HEK293T (cell line): ENCODE data around the gene STK39.

Experiments used
- BHLHE40 ChIP-seq: fragments of 450-650 bp; IDR thresholded peaks from 2 replicates; pipeline ENCODE4 v1.6.1; 2016; ENCODE audit warnings: mild to moderate bottlenecking, moderate library complexity, borderline replicate concordance
- CTBP1 ChIP-seq: fragments of 450-650 bp; IDR thresholded peaks from 2 replicates; pipeline ENCODE4 v1.6.1; 2016; ENCODE audit warnings: borderline replicate concordance
- ELF4 ChIP-seq: fragments of 450-650 bp; IDR thresholded peaks from 2 replicates; pipeline ENCODE4 v1.6.1; 2017; ENCODE audit warnings: antibody characterized with exemption
- FOXA1 ChIP-seq: fragments of 450-650 bp; IDR thresholded peaks from 2 replicates; pipeline ENCODE4 v1.6.1; 2016; ENCODE audit warnings: mild to moderate bottlenecking
- FOXK2 ChIP-seq: fragments of 450-650 bp; IDR thresholded peaks from 2 replicates; pipeline ENCODE4 v1.6.1; 2016; ENCODE audit warnings: mild to moderate bottlenecking
- FOXM1 ChIP-seq: fragments of 450-650 bp; IDR thresholded peaks from 2 replicates; pipeline ENCODE4 v1.6.1; 2017; ENCODE audit warnings: mild to moderate bottlenecking, borderline replicate concordance
- HDGF ChIP-seq: fragments of 450-650 bp; IDR thresholded peaks from 2 replicates; pipeline ENCODE4 v1.6.1; 2017; ENCODE audit warnings: antibody characterized with exemption, borderline replicate concordance
- LEF1 ChIP-seq: fragments of 450-650 bp; IDR thresholded peaks from 2 replicates; pipeline ENCODE4 v1.6.1; 2017; ENCODE audit warnings: mild to moderate bottlenecking, borderline replicate concordance
- NFRKB ChIP-seq: fragments of 450-650 bp; IDR thresholded peaks from 2 replicates; pipeline ENCODE4 v1.6.1; 2016; ENCODE audit warnings: mild to moderate bottlenecking, moderate library complexity
- SP1 ChIP-seq: fragments of 450-650 bp; IDR thresholded peaks from 2 replicates; pipeline ENCODE4 v1.6.1; 2017
- SUZ12 ChIP-seq: fragments of 450-650 bp; IDR thresholded peaks from 2 replicates; pipeline ENCODE4 v1.6.1; 2016; ENCODE audit warnings: mild to moderate bottlenecking
- ZNF384 ChIP-seq: fragments of 450-650 bp; IDR thresholded peaks from 2 replicates; pipeline ENCODE4 v1.6.1; 2016

- TF ChIP-seq CTBP1 (no peak), SUZ12 (no peak), LEF1 (no peak), FOXM1 (no peak), SP1 (no peak), FOXK2 (no peak), ZNF384 (no peak), NFRKB (no peak), BHLHE40 (no peak), FOXA1 (no peak), ELF4 (no peak), HDGF (no peak)
These were observed 88.8 kb downstream of the STK39 start for GRCh38 chr2:168158586-168158985.
